Stimulated activated naive CD8-positive, alpha-beta T cell treated with anti-CD3 and anti-CD28 coated beads, Interleukin-15, amount 100 ng/mL, for 72 hours (primary cell): Measurements from ENCODE around the gene RMND1.
A peak's percentile ranks its signal among the peaks of the same experiment; 100 is the strongest.
"Not testable (repeated sequence)": the region's sequence is repeated elsewhere in the genome, so short reads cannot be mapped to it uniquely, and the experiment has no call there.

Experiments used
- ATAC-seq: fragments of 150-1000 bp; cut with Tn5 transposase; 2 replicates; pipeline ENCODE4 v1.10.0; 2021; ENCODE audit warnings: mild to moderate bottlenecking, moderate library complexity
- DNase-seq, 2 donors: peaks; one replicate each; pipeline ENCODE4 v3.0.0; 2021 to 2022
- H3K27ac Mint-ChIP-seq, 2 donors: one replicate each; pipeline ENCODE4 v1.8.0; 2022; ENCODE audit warnings: mild to moderate bottlenecking in 2 of 2, mixed read lengths in 2 of 2, moderate library complexity in 2 of 2
- H3K27me3 Mint-ChIP-seq: one replicate; pipeline ENCODE4 v1.8.0; 2022; ENCODE audit warnings: mixed read lengths
- H3K4me1 Mint-ChIP-seq: one replicate; pipeline ENCODE4 v1.8.0; 2022; ENCODE audit warnings: mild to moderate bottlenecking, mixed read lengths
- H3K4me3 Mint-ChIP-seq, 2 donors: one replicate each; pipeline ENCODE4 v1.8.0; 2022; ENCODE audit warnings: mild to moderate bottlenecking in 2 of 2, mixed read lengths in 2 of 2, moderate library complexity in 1 of 2
- H3K9me3 Mint-ChIP-seq, 2 donors: one replicate each; pipeline ENCODE4 v1.8.0; 2022; ENCODE audit warnings: mixed read lengths in 2 of 2

Gene RMND1

GRCh38 chr6:151389618-151390275, 62.2 kb downstream of the RMND1 start:
- peak; percentile 80 for ATAC-seq
- H3K9me3 Mint-ChIP-seq = no peaks in the 10 kb centered on the region
- DNase-seq = peak in 1 of 2 donors; percentile 30
- H3K4me1 Mint-ChIP-seq = peaks cover 58% of the 10 kb centered on the region
- H3K27me3 Mint-ChIP-seq = no peaks in the 10 kb centered on the region
- H3K4me3 Mint-ChIP-seq = peak overlapping the region; percentile 85 to 96
- H3K27ac Mint-ChIP-seq = peak overlapping the region; percentile 96 to 98

- ATAC-seq (no peak), DNase-seq (no peak)
- Mint-ChIP-seq H3K4me3 (peak overlapping the region; percentile 85 to 96), H3K27me3 (no peaks in the 10 kb centered on the region), H3K9me3 (no peaks in the 10 kb centered on the region), H3K27ac (peak overlapping the region; percentile 96 to 98), H3K4me1 (peaks cover 58% of the 10 kb centered on the region)
Observed at GRCh38 chr6:151388997-151389617, 62.8 kb downstream of the RMND1 start.

- Mint-ChIP-seq H3K9me3 (no peaks in the 10 kb centered on the region), H3K27ac (peak overlapping the region in 1 of 2 donors; percentile 52), H3K4me3 (peak overlapping the region in 1 of 2 donors; percentile 35), H3K4me1 (peaks cover 52% of the 10 kb centered on the region), H3K27me3 (no peaks in the 10 kb centered on the region)
- DNase-seq = no peak
- no peak for ATAC-seq
Observed at GRCh38 chr6:151388236-151388635, 63.7 kb downstream of the RMND1 start.

GRCh38 chr6:151387175-151387970, 64.6 kb downstream of the RMND1 start:
- H3K27me3 Mint-ChIP-seq = no peaks in the 10 kb centered on the region
- DNase-seq = no peak
- H3K9me3 Mint-ChIP-seq = no peaks in the 10 kb centered on the region
- no peak overlapping the region for H3K4me3 Mint-ChIP-seq
- peaks cover 43% of the 10 kb centered on the region for H3K4me1 Mint-ChIP-seq
- H3K27ac Mint-ChIP-seq = no peak overlapping the region
- no peak for ATAC-seq

GRCh38 chr6:151385177-151385576, 66.7 kb downstream of the RMND1 start:
- H3K27me3 Mint-ChIP-seq = no peaks in the 10 kb centered on the region
- peak overlapping the region in 1 of 2 donors; percentile 55 for H3K27ac Mint-ChIP-seq
- H3K4me3 Mint-ChIP-seq = peak overlapping the region; percentile 33 to 42
- no peak for DNase-seq
- no peak for ATAC-seq
- H3K9me3 Mint-ChIP-seq = no peaks in the 10 kb centered on the region
- peaks cover 54% of the 10 kb centered on the region for H3K4me1 Mint-ChIP-seq

- ATAC-seq = no peak
- Mint-ChIP-seq H3K4me1 (peaks cover 63% of the 10 kb centered on the region), H3K27ac (no peak overlapping the region), H3K9me3 (no peaks in the 10 kb centered on the region), H3K4me3 (no peak overlapping the region), H3K27me3 (no peaks in the 10 kb centered on the region)
- DNase-seq = no peak
Observed at GRCh38 chr6:151384151-151384550, 67.8 kb downstream of the RMND1 start.

GRCh38 chr6:151382631-151383030, 69.3 kb downstream of the RMND1 start:
- not testable (repeated sequence) for H3K4me3 Mint-ChIP-seq, H3K27ac Mint-ChIP-seq, H3K27me3 Mint-ChIP-seq, ATAC-seq, DNase-seq, H3K9me3 Mint-ChIP-seq
- peaks cover 67% of the 10 kb centered on the region for H3K4me1 Mint-ChIP-seq

- Mint-ChIP-seq H3K4me3 (peak overlapping the region; percentile 14 to 16), H3K27ac (peak overlapping the region; percentile 15 to 44), H3K27me3 (no peaks in the 10 kb centered on the region), H3K9me3 (no peaks in the 10 kb centered on the region), H3K4me1 (peaks cover 64% of the 10 kb centered on the region)
- DNase-seq = no peak
- ATAC-seq = peak; percentile 37
Observed at GRCh38 chr6:151381722-151382121, 70.2 kb downstream of the RMND1 start.

- ATAC-seq = peak; percentile 44
- peak overlapping the region; percentile 97 to 99 for H3K27ac Mint-ChIP-seq
Observed at GRCh38 chr6:151380848-151381205, 71.1 kb downstream of the RMND1 start.

GRCh38 chr6:151379933-151380847, 71.7 kb downstream of the RMND1 start:
- peak overlapping the region; percentile 97 to 99 for H3K27ac Mint-ChIP-seq
- no peak for DNase-seq

More at GRCh38 chr6:151380848-151381205, 71.1 kb downstream of the RMND1 start:
- Mint-ChIP-seq H3K4me1 (peaks cover 68% of the 10 kb centered on the region), H3K27me3 (no peaks in the 10 kb centered on the region), H3K4me3 (peak overlapping the region; percentile 85 to 86), H3K9me3 (no peaks in the 10 kb centered on the region)
- no peak for DNase-seq

GRCh38 chr6:151377095-151377494, 74.8 kb downstream of the RMND1 start:
- Mint-ChIP-seq H3K9me3 (no peaks in the 10 kb centered on the region), H3K4me1 (peaks cover 87% of the 10 kb centered on the region), H3K4me3 (no peak overlapping the region), H3K27me3 (no peaks in the 10 kb centered on the region), H3K27ac (no peak overlapping the region)
- no peak for ATAC-seq
- DNase-seq = no peak

More at GRCh38 chr6:151379933-151380847, 71.7 kb downstream of the RMND1 start:
- ATAC-seq = peak; percentile 78
- peak overlapping the region; percentile 85 to 86 for H3K4me3 Mint-ChIP-seq
- peaks cover 70% of the 10 kb centered on the region for H3K4me1 Mint-ChIP-seq
- H3K9me3 Mint-ChIP-seq = no peaks in the 10 kb centered on the region
- H3K27me3 Mint-ChIP-seq = no peaks in the 10 kb centered on the region

GRCh38 chr6:151376440-151376839, 75.5 kb downstream of the RMND1 start:
- ATAC-seq = peak; percentile 61
- no peak for DNase-seq

GRCh38 chr6:151375833-151376232, 76.1 kb downstream of the RMND1 start:
- Mint-ChIP-seq H3K4me1 (peaks cover 89% of the 10 kb centered on the region), H3K27me3 (no peaks in the 10 kb centered on the region), H3K9me3 (no peaks in the 10 kb centered on the region), H3K27ac (peak overlapping the region in 1 of 2 donors; percentile 4), H3K4me3 (peak overlapping the region in 1 of 2 donors; percentile 35)
- ATAC-seq = no peak
- no peak for DNase-seq

More at GRCh38 chr6:151376440-151376839, 75.5 kb downstream of the RMND1 start:
- Mint-ChIP-seq H3K9me3 (no peaks in the 10 kb centered on the region), H3K27ac (no peak overlapping the region), H3K4me1 (peaks cover 89% of the 10 kb centered on the region), H3K27me3 (no peaks in the 10 kb centered on the region), H3K4me3 (peak overlapping the region; percentile 26 to 57)

- H3K27ac Mint-ChIP-seq = peak overlapping the region; percentile 78 to 92
- no peaks in the 10 kb centered on the region for H3K9me3 Mint-ChIP-seq
- no peaks in the 10 kb centered on the region for H3K27me3 Mint-ChIP-seq
- peak in 1 of 2 donors; percentile 26 for DNase-seq
- peak overlapping the region; percentile 61 to 70 for H3K4me3 Mint-ChIP-seq
- ATAC-seq = peak; percentile 39
- H3K4me1 Mint-ChIP-seq = peaks cover 74% of the 10 kb centered on the region
Observed at GRCh38 chr6:151374036-151374683, 77.8 kb downstream of the RMND1 start.
